ENCODE data around the gene NTRK3. TPM values are rescaled to one million over a fixed set of nuclear protein-coding genes. Genes with fewer than 3 reads are reported as not detected.

NTRK3 gene
- total and polyA plus RNA-seq, 2 of the 8 experiments (the other 6 are each of a cell fraction or from before 2014, with no cell fraction given), result 4.5 to 6.8 TPM

DNA sequence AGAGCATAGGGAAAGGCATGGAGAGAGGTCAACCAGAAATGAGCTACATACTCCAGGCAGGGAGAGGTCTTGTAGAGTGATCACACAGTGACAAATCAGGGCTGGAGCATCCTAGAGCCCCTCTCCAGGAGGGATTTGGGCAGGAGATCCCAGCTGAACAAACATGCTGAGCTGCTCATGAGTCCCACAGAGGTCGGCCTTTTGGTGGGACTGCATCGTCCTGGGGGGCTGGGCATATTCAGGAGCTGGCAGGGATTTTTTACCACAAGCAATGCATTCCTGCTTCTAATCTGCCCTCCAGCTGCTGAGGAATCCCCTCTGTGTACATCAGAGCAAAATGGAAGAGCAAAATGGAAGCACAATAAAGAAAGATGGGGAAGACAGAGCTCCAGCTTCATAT lies 94.9 kb downstream of the NTRK3 start (continued):
- TF ChIP-seq, protein P1, sequence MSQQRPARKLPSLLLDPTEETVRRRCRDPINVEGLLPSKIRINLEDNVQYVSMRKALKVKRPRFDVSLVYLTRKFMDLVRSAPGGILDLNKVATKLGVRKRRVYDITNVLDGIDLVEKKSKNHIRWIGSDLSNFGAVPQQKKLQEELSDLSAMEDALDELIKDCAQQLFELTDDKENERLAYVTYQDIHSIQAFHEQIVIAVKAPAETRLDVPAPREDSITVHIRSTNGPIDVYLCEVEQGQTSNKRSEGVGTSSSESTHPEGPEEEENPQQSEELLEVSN (IDR thresholded peaks at IDR 0.05), result no peak
- TF ChIP-seq CHD2 (IDR thresholded peaks at IDR 0.05; ENCODE audit: low read length) (no peak), TCF12 (IDR thresholded peaks at IDR 0.05; ENCODE audit: low read depth, low read length) (no peak), CHD1 (IDR thresholded peaks at IDR 0.05; ENCODE audit: low read depth, low read length) (no peak), SP1 (IDR thresholded peaks at IDR 0.05; ENCODE audit: low read depth, low read length) (no peak), CTBP2 (IDR thresholded peaks at IDR 0.05; ENCODE audit: borderline replicate concordance, insufficient read depth, insufficient read length, low read length) (no peak)
- TF ChIP-seq, protein P2, sequence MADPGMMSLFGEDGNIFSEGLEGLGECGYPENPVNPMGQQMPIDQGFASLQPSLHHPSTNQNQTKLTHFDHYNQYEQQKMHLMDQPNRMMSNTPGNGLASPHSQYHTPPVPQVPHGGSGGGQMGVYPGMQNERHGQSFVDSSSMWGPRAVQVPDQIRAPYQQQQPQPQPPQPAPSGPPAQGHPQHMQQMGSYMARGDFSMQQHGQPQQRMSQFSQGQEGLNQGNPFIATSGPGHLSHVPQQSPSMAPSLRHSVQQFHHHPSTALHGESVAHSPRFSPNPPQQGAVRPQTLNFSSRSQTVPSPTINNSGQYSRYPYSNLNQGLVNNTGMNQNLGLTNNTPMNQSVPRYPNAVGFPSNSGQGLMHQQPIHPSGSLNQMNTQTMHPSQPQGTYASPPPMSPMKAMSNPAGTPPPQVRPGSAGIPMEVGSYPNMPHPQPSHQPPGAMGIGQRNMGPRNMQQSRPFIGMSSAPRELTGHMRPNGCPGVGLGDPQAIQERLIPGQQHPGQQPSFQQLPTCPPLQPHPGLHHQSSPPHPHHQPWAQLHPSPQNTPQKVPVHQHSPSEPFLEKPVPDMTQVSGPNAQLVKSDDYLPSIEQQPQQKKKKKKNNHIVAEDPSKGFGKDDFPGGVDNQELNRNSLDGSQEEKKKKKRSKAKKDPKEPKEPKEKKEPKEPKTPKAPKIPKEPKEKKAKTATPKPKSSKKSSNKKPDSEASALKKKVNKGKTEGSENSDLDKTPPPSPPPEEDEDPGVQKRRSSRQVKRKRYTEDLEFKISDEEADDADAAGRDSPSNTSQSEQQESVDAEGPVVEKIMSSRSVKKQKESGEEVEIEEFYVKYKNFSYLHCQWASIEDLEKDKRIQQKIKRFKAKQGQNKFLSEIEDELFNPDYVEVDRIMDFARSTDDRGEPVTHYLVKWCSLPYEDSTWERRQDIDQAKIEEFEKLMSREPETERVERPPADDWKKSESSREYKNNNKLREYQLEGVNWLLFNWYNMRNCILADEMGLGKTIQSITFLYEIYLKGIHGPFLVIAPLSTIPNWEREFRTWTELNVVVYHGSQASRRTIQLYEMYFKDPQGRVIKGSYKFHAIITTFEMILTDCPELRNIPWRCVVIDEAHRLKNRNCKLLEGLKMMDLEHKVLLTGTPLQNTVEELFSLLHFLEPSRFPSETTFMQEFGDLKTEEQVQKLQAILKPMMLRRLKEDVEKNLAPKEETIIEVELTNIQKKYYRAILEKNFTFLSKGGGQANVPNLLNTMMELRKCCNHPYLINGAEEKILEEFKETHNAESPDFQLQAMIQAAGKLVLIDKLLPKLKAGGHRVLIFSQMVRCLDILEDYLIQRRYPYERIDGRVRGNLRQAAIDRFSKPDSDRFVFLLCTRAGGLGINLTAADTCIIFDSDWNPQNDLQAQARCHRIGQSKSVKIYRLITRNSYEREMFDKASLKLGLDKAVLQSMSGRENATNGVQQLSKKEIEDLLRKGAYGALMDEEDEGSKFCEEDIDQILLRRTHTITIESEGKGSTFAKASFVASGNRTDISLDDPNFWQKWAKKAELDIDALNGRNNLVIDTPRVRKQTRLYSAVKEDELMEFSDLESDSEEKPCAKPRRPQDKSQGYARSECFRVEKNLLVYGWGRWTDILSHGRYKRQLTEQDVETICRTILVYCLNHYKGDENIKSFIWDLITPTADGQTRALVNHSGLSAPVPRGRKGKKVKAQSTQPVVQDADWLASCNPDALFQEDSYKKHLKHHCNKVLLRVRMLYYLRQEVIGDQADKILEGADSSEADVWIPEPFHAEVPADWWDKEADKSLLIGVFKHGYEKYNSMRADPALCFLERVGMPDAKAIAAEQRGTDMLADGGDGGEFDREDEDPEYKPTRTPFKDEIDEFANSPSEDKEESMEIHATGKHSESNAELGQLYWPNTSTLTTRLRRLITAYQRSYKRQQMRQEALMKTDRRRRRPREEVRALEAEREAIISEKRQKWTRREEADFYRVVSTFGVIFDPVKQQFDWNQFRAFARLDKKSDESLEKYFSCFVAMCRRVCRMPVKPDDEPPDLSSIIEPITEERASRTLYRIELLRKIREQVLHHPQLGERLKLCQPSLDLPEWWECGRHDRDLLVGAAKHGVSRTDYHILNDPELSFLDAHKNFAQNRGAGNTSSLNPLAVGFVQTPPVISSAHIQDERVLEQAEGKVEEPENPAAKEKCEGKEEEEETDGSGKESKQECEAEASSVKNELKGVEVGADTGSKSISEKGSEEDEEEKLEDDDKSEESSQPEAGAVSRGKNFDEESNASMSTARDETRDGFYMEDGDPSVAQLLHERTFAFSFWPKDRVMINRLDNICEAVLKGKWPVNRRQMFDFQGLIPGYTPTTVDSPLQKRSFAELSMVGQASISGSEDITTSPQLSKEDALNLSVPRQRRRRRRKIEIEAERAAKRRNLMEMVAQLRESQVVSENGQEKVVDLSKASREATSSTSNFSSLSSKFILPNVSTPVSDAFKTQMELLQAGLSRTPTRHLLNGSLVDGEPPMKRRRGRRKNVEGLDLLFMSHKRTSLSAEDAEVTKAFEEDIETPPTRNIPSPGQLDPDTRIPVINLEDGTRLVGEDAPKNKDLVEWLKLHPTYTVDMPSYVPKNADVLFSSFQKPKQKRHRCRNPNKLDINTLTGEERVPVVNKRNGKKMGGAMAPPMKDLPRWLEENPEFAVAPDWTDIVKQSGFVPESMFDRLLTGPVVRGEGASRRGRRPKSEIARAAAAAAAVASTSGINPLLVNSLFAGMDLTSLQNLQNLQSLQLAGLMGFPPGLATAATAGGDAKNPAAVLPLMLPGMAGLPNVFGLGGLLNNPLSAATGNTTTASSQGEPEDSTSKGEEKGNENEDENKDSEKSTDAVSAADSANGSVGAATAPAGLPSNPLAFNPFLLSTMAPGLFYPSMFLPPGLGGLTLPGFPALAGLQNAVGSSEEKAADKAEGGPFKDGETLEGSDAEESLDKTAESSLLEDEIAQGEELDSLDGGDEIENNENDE (IDR thresholded peaks at IDR 0.05; ENCODE audit: insufficient replicate concordance, low read length), result no peak
